Measurements from ENCODE around the gene MSTN. TPM values are rescaled to one million over a fixed set of nuclear protein-coding genes. Genes with fewer than 3 reads are reported as not detected.

Gene MSTN
- polyA plus RNA-seq, 1 experiment: 0.06 TPM

DNA sequence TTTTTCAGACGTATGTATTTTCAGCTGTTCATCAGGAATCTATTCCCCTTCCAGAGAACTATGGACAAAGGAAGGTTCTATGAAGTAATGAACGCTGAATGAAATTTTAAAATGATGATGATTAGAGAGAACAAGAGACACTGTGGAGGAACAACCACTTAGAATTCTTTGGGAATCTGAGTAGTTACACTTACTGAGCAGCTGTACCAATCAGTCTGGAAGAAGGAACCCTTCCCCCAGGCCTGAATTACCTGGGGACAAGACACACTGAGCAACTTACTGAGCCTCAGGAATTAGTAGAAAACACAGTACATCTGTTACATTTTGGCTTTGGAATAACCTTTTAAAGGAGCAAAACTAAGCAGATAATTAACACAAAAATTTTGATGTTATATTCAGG, 1.9 kb downstream of the MSTN start:
- TF ChIP-seq, protein P1, sequence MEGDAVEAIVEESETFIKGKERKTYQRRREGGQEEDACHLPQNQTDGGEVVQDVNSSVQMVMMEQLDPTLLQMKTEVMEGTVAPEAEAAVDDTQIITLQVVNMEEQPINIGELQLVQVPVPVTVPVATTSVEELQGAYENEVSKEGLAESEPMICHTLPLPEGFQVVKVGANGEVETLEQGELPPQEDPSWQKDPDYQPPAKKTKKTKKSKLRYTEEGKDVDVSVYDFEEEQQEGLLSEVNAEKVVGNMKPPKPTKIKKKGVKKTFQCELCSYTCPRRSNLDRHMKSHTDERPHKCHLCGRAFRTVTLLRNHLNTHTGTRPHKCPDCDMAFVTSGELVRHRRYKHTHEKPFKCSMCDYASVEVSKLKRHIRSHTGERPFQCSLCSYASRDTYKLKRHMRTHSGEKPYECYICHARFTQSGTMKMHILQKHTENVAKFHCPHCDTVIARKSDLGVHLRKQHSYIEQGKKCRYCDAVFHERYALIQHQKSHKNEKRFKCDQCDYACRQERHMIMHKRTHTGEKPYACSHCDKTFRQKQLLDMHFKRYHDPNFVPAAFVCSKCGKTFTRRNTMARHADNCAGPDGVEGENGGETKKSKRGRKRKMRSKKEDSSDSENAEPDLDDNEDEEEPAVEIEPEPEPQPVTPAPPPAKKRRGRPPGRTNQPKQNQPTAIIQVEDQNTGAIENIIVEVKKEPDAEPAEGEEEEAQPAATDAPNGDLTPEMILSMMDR (IDR thresholded peaks at IDR 0.05; ENCODE audit: low read depth, low read length): no peak
- CTCF ChIA-PET: interaction anchor here (0.6 to 1.4 kb wide), 4 partner anchors 11 to 400 kb away, joined by 3 to 6 read pairs (median 4); no protein-coding TSS in a partner anchor
- DNase-seq (ENCODE audit: low read depth, low spot score): no peak
- no peaks in the 10 kb centered on the region for H3K27me3 ChIP-seq (ENCODE audit: control insufficient read depth, insufficient read depth, low read length)
- POLR2A ChIA-PET: no interaction called here
- no peak overlapping the region for H3K4me3 ChIP-seq (ENCODE audit: low read depth, low read length)
- no peak overlapping the region for H3K27ac ChIP-seq (ENCODE audit: low read depth, low read length)
- no peaks in the 10 kb centered on the region for H3K9me3 ChIP-seq (ENCODE audit: control insufficient read depth, insufficient read depth, low read length)

DNA sequence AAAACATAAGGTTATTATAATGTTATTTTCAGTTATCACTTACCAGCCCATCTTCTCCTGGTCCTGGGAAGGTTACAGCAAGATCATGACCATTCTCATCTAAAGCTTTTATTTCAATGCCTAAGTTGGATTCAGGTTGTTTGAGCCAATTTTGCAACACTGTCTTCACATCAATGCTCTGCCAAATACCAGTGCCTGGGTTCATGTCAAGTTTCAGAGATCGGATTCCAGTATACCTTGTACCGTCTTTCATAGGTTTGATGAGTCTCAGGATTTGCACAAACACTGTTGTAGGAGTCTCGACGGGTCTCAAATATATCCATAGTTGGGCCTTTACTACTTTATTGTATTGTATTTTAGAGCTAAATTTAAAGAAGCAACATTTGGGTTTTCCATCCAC, 2.5 kb downstream of the MSTN start:
- H3K9me3 ChIP-seq (ENCODE audit: control insufficient read depth, insufficient read depth, low read length): no peaks in the 10 kb centered on the region
- DNase-seq (ENCODE audit: low read depth, low spot score): no peak
- ChIA-PET POLR2A (no interaction called here), CTCF (interaction anchor here (0.6 to 1.0 kb wide), 3 partner anchors 24 to 399 kb away, joined by 3 to 4 read pairs (median 3); no protein-coding TSS in a partner anchor)
- TF ChIP-seq, protein P1 (IDR thresholded peaks at IDR 0.05; ENCODE audit: low read depth, low read length): no peak
- no peaks in the 10 kb centered on the region for H3K27me3 ChIP-seq (ENCODE audit: control insufficient read depth, insufficient read depth, low read length)
- H3K27ac ChIP-seq (ENCODE audit: low read depth, low read length): no peak overlapping the region
- H3K4me3 ChIP-seq (ENCODE audit: low read depth, low read length): no peak overlapping the region

DNA sequence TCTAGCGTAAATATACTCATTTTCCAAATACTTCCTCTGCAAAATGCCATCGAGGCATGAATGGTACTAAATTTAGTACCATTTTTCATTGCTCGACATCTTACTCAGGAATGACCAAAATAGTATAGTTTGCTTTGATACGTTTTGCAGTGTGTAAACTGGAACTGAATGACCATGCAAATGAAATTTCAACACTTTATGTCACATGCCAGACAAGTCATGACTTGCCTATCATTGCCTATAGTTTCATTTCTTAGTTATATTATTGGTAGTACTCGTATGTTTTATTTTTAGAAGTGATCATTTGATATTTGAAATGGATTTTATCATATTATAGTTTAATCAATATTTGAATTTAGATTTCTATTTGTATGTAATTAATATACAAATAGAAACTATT, 9.1 kb downstream of the MSTN start:
- Histone ChIP-seq H3K27ac (ENCODE audit: low read depth, low read length) (no peak overlapping the region), H3K4me3 (ENCODE audit: low read depth, low read length) (no peak overlapping the region), H3K9me3 (ENCODE audit: control insufficient read depth, insufficient read depth, low read length) (no peaks in the 10 kb centered on the region), H3K27me3 (ENCODE audit: control insufficient read depth, insufficient read depth, low read length) (no peaks in the 10 kb centered on the region)
- ChIA-PET CTCF (no interaction called here), POLR2A (no interaction called here)
- DNase-seq (ENCODE audit: low read depth, low spot score): no peak
- TF ChIP-seq, protein P1 (IDR thresholded peaks at IDR 0.05; ENCODE audit: low read depth, low read length): no peak

DNA sequence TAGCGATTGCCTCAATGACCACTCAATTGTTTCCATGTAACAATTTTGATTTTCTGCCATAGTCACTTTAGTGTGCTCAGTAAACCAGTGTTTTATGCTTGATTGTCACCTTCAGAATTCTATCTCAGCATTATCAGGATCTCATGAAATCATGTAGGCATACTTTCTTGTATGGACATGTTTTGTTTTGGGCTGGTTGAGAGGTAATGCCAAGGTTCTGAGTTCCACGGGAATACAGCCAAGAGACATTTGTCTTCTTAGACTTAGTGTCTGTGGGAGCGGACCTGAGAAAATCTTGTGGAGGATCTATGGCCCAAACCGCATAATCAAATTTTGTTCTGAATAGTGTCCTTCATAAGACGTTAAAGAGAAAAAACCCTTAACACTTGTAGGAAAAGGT, 10.2 kb downstream of the MSTN start:
- Histone ChIP-seq H3K27ac (ENCODE audit: low read depth, low read length) (no peak overlapping the region), H3K9me3 (ENCODE audit: control insufficient read depth, insufficient read depth, low read length) (no peaks in the 10 kb centered on the region), H3K4me3 (ENCODE audit: low read depth, low read length) (no peak overlapping the region), H3K27me3 (ENCODE audit: control insufficient read depth, insufficient read depth, low read length) (no peaks in the 10 kb centered on the region)
- TF ChIP-seq, protein P1 (IDR thresholded peaks at IDR 0.05; ENCODE audit: low read depth, low read length): no peak
- POLR2A ChIA-PET: no interaction called here
- CTCF ChIA-PET: no interaction called here
- no peak for DNase-seq (ENCODE audit: low read depth, low spot score)

DNA sequence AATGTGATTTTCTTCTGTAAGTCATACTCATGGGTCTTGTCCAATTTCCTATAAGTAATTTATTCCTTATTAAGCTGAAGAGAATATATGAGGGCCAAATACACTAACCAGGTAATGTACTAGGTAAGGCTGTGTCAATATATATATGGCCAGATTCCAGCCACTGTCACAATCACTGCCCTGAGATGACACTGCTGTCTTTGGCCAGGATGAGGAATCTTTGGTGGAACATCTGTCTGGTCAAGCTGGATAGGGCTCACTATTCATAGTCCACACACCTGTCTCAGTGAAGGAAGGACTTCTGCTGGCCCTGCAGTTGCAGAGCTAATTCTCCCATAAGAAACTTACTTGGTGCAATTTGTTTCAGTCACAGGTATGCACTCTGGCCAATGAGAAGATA, 11.3 kb downstream of the MSTN start:
- H3K27ac ChIP-seq (ENCODE audit: low read depth, low read length): no peak overlapping the region
- no peak for DNase-seq (ENCODE audit: low read depth, low spot score)
- TF ChIP-seq, protein P1 (IDR thresholded peaks at IDR 0.05; ENCODE audit: low read depth, low read length): no peak
- H3K27me3 ChIP-seq (ENCODE audit: control insufficient read depth, insufficient read depth, low read length): no peaks in the 10 kb centered on the region
- no peaks in the 10 kb centered on the region for H3K9me3 ChIP-seq (ENCODE audit: control insufficient read depth, insufficient read depth, low read length)
- ChIA-PET POLR2A (no interaction called here), CTCF (interaction anchor here (0.7 to 1.3 kb wide), 4 partner anchors 27 to 288 kb away, joined by 3 to 4 read pairs (median 4); partner anchors contain the start of gene OSGEPL1)
- no peak overlapping the region for H3K4me3 ChIP-seq (ENCODE audit: low read depth, low read length)

Measured in AG04450 (cell line).